HL-60 (cell line): Measurements from ENCODE around the gene ARHGEF7.

Experiments
- GABPA ChIP-seq: IDR thresholded peaks from 2 replicates; pipeline ENCODE4 v1.6.1; 2012; ENCODE audit warnings: low read depth
- POLR2AphosphoS5 ChIP-seq: IDR thresholded peaks from 2 replicates; pipeline ENCODE4 v1.6.1; 2012; ENCODE audit warnings: low read depth
- TF ChIP-seq, protein P1 (sequence below): IDR thresholded peaks from one replicate; pipeline ENCODE4 v1.5.1; 2011; ENCODE audit warnings: low read length, control low read depth, inconsistent platforms; ENCODE audit not compliant: insufficient read depth
- TF ChIP-seq, protein P2 (sequence below): IDR thresholded peaks from 2 replicates; pipeline ENCODE4 v1.6.1; 2012; ENCODE audit warnings: low read depth; ENCODE audit not compliant: insufficient replicate concordance

DNA sequence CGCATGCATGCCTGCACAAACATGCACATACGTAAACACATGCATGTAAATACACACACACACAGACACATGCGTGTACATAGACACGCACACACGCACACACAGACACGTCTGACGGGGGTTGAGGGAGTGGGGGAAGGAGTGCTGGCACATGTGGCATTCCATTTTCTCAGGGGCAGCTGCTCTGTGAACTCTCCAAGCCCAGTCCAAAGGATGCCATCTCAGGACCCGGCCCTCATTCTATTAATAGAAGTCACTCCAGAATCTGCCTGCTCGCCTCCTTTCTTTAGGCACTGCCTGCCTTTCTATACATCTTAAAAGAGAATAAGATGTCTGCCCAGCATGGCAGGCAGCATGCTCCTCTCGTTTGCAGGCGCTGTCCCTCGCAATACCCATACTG is 5.3 kb downstream of the ARHGEF7 start:
- TF ChIP-seq, protein P1, sequence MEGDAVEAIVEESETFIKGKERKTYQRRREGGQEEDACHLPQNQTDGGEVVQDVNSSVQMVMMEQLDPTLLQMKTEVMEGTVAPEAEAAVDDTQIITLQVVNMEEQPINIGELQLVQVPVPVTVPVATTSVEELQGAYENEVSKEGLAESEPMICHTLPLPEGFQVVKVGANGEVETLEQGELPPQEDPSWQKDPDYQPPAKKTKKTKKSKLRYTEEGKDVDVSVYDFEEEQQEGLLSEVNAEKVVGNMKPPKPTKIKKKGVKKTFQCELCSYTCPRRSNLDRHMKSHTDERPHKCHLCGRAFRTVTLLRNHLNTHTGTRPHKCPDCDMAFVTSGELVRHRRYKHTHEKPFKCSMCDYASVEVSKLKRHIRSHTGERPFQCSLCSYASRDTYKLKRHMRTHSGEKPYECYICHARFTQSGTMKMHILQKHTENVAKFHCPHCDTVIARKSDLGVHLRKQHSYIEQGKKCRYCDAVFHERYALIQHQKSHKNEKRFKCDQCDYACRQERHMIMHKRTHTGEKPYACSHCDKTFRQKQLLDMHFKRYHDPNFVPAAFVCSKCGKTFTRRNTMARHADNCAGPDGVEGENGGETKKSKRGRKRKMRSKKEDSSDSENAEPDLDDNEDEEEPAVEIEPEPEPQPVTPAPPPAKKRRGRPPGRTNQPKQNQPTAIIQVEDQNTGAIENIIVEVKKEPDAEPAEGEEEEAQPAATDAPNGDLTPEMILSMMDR = no peak
- TF ChIP-seq POLR2AphosphoS5 = no peak
- TF ChIP-seq GABPA = no peak
- TF ChIP-seq, protein P2, sequence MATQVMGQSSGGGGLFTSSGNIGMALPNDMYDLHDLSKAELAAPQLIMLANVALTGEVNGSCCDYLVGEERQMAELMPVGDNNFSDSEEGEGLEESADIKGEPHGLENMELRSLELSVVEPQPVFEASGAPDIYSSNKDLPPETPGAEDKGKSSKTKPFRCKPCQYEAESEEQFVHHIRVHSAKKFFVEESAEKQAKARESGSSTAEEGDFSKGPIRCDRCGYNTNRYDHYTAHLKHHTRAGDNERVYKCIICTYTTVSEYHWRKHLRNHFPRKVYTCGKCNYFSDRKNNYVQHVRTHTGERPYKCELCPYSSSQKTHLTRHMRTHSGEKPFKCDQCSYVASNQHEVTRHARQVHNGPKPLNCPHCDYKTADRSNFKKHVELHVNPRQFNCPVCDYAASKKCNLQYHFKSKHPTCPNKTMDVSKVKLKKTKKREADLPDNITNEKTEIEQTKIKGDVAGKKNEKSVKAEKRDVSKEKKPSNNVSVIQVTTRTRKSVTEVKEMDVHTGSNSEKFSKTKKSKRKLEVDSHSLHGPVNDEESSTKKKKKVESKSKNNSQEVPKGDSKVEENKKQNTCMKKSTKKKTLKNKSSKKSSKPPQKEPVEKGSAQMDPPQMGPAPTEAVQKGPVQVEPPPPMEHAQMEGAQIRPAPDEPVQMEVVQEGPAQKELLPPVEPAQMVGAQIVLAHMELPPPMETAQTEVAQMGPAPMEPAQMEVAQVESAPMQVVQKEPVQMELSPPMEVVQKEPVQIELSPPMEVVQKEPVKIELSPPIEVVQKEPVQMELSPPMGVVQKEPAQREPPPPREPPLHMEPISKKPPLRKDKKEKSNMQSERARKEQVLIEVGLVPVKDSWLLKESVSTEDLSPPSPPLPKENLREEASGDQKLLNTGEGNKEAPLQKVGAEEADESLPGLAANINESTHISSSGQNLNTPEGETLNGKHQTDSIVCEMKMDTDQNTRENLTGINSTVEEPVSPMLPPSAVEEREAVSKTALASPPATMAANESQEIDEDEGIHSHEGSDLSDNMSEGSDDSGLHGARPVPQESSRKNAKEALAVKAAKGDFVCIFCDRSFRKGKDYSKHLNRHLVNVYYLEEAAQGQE = no peak
